NCI-H748 treated with DMSO at 0.1 percent for 48 hours (cell line): Measurements from ENCODE around the gene LIMA1.
"Not testable (repeated sequence)": the region's sequence is repeated elsewhere in the genome, so short reads cannot be mapped to it uniquely, and the experiment has no call there.

Experiments used
- DNase-seq: peaks from one replicate; lab custom pipeline; 2025; lab: John Stamatoyannopoulos, UW

The LIMA1 gene

DNA sequence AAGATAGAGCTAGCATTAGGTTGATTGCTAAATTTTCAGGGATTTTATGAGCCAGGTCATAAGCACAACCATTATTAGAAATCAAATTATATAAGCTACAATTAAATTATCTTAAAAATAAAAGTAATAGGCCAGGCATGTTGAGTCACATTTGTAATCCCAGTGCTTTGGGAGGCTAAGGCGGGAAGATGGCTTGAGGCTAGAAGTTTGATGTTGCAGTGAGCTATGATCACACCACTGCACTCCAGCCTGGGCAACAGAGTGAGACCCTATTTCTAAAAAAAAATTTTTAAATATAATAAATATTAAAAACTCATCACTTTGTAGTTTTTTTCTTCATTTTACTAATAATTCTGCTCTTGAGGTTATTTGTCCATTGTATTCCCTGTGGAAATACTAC, 1.9 kb upstream of the LIMA1 start:
- no peak for DNase-seq

DNA sequence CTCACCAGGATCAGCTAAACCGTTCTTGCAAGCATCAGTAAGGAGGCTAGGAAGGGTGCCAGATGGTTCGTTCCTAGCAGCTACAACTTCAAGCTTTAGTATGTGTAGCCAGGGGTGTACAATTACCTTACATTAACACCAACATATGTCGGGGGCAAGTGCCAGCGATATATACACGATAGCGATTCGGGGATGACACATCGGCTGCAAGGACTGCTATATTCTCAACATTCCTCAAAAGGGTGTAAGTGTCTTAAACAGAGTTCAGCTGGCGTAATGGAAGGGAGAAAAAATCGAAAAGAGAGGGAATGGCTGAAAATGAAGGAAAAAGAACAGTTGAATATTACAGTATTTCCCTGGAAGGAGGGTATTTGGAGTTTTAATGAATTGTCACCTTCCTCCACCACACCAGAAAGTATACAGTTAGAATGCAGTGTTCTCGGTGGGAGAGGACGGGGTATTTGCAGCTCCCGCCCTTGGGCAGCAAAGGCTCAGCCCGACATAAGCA, 545 bp downstream of the LIMA1 start:
- peak; percentile 13 for DNase-seq

DNA sequence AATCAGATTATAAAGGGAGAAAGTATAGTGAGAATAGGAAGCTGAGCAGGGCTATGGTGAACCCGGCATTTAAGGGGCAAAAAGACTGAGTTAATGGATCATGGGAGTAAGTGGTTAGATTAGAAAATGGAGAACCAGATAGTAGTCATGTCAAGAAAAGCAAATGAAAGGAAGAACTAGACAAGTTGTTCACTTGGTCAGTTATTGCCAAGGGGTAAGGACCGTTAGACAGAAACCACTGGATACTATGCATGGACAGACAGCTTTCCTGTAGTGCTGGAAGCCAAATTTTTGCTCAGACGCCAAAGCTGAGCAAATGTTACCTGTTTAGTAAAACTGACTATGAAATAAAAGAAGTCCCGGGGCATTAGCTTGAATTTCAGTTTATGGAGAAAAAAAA, 3.8 kb downstream of the LIMA1 start:
- no peak for DNase-seq

DNA sequence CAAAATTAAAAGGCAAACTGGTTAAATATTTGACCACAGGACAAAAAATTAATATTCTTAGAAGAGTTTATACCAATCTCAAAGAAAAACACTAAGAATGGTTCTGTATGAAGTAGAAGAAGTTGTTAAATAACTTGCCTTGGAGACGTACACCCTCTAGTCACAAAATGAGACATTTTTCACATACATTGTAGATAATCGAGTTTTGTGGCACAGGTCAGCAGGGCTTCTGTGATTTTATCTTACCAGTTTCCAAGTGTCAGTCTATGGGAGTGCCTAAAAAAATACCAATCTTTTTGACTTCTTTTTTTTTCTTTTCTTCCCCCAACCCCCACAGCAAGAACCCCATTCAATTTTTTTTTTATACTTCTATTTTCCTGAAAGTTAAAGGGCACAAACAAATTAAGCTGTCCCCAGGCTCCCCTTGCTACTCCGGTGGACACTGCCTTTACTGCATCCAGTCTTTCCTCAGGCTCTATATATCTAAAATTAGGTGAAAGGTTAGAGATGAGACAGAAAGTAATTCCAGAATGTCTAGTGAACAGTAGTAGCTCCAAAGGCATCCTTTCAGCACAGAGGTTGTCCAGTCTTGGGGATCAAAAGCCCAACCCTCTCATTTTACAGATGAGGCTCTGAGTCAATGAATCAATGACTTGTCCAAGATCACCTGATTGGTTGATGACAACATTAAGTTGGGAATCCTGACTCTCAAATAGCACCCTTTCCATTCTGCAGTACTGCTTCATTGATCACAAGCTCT, 6.2 kb downstream of the LIMA1 start:
- DNase-seq: no peak

DNA sequence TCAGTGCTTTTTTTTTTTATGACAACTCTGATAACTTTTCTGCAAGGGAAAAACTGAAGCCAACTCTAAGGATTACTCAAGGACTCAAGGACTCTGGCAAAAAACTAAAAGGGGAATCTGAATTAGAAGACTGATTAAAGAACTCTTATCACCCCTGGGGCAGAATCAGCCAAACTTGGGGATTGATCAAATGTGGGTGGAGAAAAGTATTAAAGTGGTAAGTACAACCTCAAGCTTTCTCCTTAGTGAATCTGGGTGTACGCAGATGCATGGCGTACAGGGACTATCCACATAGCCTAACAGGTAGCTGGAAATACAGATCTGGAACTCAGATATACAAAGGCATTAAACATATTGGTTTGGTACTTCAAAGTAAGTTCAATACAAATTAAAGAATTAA, 7.3 kb downstream of the LIMA1 start:
- DNase-seq: no peak

DNA sequence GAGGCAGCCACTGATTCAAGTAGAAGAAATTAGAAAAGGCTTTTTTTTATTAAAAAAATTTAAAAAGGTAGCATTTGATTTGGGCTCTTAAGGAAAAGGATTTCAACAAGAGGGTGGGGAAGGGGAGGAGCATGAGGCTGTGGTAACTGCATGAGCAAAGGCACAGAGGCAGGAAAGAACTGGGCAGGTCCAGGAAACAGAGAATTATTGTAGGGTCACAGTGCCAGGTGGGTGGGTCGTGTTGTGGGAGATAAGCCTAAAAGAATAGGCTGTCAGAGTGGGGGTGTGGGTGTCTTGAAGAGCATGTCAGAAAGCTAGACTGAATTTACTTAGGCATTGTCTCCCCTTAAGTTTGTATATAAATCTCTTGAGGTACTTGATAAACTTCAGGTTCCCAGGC, 7.8 kb downstream of the LIMA1 start:
- DNase-seq: no peak

DNA sequence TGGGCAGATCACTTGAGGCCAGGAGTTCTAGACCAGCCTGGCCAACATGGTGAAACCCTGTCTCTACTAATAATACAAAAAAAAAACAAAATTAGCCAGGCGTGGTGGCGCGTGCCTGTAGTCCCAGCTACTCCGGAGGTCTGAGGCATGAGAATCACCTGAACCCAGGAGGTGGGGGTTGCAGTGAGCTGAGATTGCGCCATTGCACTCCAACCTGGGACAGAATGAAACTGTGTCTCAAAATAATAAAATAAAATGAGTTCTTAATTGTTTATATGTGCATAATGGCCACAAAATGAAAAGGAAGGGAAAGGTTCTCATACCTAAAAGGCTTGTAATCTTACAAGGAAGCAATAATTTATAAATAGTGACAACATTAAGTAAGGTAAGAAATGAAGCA, 8.2 kb downstream of the LIMA1 start:
- not testable (repeated sequence) for DNase-seq

DNA sequence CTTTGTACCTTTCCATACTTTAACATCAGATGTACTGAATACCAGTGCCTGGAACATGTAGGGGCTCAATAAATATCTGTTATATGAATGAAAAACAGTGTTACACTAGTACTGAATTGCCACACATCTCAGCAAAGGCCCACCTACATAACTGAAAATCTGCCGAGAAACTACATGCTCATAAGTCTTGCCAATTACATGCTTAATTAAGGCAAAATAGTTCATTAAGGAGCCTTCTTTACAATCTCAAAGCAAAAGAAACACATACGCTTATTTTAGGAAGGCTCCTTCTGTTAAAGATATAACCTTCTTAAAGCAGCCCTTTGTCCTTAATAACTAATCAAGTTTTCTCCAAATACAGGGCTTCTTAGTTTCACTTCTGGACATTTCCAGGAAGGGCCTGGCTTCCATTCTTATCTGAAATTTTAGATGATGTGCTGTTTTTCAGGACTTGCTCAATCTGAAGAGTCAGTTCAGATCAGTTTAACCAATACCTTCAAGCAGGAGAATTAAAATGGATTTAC, 11.5 kb downstream of the LIMA1 start:
- no peak for DNase-seq

DNA sequence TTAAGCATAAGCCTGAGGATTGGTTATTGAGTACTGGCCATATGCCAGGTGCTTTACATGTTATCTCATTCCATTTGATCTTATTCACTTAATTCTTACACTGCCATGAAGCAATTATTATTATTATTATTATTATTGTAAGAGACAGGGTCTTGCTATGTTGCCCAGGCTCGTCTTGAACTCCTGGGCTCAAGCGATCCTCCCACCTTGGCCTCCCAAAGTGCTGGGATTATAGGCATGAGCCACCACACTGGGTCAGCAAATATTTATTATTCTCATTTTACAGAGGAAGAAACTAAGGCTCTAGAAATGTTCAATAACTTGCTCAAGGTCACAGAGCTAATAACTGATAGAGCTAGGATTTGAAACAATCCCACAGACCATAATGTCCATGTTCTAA, 14.8 kb downstream of the LIMA1 start:
- DNase-seq: no peak

DNA sequence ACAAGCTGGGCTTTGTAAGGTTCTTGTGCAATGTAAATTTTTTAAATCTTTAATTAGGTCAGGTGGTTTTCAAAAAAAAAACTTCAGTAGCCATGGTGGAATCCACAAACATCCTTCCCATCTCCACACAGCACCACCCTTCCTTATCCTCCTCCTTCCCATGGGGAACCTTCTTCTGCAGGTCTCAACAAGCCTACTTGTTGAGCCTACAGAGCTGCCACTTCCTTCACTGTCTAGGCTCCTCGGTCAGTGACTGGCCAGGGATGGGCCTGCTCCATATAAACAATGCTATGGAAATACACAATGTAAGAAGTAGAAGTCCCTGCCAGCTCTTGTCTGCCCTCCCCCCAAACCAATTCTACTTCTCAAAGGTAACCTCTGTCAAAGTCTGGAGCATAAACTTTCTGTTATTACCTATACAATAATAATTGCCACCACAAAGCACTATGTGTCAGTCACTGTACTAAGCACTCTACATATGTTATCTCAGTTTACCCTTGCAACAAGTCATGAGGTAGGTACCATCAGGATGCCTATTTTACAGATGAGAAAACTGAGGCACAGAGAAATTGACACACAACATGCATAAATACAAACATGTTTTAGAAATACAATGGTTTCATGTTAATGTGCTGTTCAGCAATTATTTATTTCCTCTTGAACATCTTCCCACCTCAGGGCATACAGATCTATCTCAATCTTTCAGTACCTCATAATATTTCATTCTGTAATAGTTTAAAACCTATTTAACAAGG, 17.4 kb downstream of the LIMA1 start:
- DNase-seq: no peak

DNA sequence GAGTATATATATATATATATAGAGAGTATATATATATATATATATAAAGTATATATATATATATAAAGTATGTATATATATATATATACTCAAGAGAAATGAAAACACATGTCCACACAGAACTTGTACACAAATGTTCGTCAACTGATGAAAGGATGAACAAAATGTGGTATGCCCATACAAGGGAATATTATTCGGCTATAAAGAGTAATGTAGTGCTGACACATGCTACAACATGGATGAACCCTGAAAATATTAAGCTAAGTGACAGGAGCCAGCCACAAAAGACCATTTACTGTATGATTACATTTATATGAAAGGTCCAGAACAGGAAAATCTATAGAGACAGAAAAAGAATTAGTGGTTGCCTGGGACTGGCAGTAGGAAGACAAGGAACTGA, 19.5 kb downstream of the LIMA1 start:
- no peak for DNase-seq

DNA sequence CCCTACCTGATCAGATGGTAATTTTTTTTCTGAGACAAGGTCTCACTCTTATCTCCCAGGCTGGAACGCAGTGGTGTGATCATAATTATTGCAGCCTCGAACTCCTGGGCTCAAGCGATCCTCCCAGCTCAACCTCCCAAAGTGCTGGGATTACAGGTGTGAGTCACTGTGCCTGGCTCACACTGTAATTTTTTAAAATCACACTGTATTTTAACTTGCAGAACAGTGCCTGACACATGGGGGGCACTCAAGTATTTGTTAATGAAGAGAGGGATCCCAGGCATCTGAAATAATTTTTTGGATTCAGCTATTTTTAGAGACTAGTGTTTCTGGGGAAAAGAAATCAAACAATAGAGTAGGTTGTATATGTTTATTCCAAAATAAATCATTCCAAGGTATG, 21.7 kb downstream of the LIMA1 start:
- DNase-seq: no peak

DNA sequence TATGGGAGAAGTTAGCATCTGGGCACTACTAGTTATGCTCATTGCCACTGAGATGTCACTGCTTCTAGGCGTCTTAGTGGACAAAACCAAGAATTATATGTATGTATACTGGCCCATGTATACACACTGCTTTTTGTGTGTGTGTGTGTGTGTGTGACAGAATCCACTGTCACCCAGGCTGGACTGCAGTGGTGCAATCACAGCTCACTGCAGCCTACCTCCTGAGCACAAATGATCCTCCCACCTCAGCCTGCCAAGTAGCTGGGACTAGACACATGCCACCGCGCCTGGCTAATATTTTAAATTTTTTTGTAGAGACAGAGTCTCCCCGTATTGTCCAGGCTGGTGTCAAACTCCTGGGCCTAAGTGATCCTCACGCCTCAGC, 25.2 kb downstream of the LIMA1 start:
- DNase-seq: no peak

DNA sequence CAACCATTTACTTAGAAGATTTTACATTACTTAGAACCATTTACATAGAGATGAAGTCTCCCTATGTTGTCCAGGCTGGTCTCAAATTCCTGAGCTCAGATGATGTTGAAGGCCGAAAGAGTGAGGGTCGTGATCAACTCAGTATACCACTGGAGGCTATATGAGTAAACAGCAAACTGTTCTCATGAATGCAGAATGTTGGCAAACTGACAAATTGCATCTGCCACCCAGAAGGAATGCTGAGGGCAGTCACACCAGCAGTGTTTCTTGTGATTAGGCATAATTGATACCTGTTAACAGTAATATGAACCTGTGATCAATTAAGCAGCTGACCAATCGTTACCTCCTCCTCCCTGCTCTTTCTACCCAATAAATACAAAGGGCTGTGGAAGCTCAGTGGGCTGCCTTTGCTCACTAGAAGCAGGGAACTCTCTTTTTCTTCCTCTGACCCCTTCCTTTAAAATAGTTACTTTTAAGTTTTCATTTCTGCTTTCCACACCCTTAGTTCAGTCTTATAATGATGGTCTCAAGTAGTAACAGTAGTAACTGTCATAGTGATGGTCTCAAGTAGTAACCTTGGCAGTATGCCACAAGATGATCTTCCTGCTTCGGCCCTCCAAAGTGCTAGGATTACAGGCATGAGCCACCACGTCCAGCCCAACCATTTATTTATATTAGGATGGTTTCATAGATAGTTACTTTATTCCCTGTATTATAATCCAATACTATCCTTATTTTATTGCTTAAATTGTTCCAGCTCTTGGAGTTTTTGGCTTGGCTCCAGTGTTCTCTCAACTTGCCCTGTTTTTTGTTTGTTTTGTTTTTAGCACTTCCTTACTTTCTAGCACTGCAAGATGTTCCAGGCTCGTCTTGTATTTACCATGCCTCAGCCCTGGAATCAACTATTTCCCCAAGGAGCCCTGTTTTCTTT, 25.8 kb downstream of the LIMA1 start:
- DNase-seq: no peak

DNA sequence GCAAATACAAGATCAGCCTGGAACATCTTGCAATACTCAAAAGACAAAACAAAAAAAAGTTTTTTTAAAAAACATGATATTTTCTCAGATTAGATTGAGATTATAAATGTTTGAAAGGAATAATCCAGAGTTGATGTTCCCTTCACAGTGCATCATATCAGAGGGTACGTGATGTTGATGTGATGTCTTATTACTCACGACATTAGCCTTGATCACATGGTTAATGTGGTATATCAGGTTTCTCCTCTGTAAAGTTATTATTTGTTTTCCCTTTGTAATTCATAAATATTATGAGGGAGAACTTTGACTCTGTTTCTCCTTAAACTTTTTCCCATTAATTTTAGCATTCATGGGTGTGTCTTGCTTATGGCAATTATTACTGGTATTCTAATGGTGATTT, 26.6 kb downstream of the LIMA1 start:
- no peak for DNase-seq

DNA sequence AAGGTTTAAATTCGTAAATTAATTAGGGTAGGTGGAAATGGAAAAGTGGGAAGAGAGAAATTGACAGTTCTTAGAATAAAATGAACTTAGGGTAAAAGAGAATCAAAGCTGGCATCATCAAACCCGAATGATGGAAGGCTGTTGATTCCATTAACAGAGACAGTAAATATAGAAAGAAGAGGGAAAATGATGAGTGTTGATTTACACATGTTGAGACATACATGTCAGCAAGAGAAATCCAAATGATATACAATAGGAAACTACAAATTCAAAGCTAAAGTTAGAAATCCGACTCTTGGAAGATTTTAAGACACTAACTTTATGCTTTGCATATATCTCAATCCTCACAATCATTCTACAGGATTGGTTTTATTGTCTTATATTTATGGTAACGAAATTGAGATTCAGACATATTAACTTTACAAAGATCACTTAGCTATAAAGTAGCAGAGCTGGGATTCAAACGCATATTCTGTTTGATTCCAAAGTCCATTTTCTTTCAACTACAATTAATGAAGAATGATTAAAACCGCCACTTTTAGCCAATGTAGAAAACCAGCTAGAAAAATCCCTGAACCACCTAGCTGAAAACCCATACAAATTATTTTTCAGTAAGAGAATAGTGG, 30.2 kb downstream of the LIMA1 start:
- DNase-seq: no peak

DNA sequence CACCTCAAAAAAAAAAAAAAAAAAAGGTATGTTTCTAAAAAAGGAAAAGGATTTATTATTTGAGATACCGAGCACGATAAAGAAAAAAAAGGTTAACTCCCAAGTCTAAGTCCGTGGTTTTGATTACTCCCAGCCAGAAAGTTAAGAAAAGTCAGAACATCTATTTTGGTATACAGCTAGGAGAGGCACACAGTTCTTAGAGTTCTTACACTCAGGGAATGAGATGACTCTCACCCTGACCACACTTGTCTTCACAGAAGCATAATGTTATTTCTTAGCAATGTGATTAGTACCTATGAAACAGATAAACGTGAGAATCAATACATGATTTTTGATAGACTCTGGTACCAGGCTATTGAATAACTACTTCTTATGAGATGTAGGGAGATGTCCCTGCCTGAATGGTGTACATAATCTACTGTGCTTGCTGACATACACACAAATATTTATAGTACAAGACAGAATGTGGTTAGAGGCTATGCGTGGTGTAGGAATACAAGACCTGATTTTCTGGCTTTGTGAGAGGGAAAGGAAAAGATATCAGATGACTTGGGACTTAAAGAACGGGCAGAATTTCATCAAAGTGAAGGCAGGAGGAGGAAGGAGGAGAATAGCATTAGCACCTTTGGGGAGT, 31.6 kb downstream of the LIMA1 start:
- DNase-seq: no peak

DNA sequence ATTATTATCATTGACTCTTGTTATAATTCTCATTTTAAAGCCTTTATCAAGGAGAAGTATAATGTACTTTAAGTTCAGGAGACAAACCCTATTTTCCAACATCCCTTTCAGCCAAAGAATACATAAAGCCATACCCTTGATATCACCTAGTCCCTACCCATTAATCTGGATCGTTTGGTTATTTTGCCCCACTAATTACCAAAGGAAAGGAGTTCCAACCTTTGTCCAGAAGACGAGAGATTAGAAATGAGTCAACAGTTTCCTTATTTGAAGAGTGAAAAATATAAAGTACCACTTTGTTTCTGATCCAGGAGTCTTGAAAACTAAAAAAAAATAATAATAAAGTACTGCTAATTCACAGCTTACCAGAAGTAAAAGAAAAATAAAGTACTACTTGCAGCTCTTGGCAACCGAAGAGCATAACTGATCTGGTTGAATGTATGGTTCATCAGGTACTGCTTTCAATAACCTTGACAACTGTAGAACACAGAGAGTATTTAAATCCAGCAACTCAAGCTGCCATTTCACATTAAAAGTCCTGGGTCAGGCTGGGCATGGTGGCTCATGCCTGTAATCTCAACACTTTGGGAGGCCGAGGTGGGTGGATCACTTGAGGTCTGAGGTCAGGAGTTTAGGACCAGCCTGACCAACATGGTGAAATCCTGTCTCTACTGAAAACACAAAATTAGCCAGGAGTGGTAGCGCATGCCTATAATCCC, 33.7 kb downstream of the LIMA1 start:
- no peak for DNase-seq

DNA sequence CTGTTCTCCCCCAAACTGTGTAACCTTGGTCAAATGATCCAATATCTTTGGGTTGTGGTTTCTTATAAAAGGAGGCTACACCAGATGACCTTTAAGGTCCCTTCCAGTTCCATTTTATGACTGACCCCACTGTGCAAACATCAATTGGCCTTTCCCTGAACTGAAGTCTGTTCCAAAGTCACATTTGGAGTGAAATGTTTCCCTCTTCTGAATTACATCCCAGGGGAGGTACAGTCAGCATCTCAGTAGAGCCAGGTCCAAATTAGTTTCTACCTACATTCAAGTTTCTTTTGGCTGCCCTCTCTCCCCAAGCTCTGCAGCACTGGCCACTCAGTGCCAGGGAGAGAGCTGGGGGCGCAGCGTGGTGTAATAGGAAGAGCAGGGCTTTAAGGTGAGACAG, 34.4 kb downstream of the LIMA1 start:
- DNase-seq: no peak

DNA sequence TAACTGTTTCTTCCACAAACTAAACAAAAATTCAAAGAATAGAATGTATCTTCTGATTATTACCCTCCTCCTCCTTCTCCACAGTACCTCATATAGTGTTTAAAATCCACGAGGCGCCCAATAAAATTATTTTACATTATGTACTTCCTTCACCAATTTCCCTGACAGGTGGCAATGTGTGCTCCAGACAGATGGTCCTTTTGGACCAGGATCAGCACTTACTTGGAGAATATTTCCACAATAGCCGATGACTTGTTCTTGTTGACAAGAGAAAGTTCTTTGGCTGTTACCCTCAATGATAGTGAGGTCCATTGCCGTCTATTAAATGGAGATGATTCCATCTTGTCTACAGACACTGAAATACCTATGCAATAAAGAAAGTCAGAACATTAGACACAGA, 34.9 kb downstream of the LIMA1 start:
- DNase-seq: no peak

DNA sequence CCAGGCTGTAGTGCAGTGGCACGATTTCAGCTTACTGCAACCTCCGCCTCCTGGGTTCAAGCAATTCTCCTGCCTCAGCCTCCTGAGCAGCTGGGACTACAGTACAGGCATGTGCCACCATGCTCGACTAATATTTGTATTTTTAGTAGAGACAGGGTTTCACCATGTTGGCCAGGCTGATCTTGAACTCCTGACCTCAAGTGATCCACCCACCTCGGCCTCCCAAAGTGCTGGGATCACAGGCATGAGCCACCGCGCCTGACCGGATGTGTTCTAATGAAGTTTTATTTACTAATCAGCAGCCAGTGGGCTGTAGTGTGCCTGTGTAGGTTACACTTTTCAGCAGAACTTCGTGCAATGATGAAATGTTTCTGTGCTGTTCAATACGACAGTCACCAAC, 35.7 kb downstream of the LIMA1 start:
- DNase-seq: not testable (repeated sequence)
